IPS-18a (cell line): ENCODE results near the gene LAIR1.
"Not testable (repeated sequence)": the region's sequence is repeated elsewhere in the genome, so short reads cannot be mapped to it uniquely, and the experiment has no call there.

Experiments
- H3K27ac ChIP-seq: one replicate; pipeline ENCODE4 v1.5.1; 2013; ENCODE audit warnings: low read length
- H3K27me3 ChIP-seq: one replicate; pipeline ENCODE4 v1.6.1; 2013; ENCODE audit warnings: mild to moderate bottlenecking, low read length; ENCODE audit not compliant: control insufficient read depth, insufficient read depth
- H3K36me3 ChIP-seq: one replicate; pipeline ENCODE4 v1.6.1; 2013; ENCODE audit warnings: low read depth, low read length; ENCODE audit not compliant: control insufficient read depth
- H3K4me1 ChIP-seq: one replicate; pipeline ENCODE4 v1.6.1; 2013; ENCODE audit warnings: low read depth, low read length; ENCODE audit not compliant: control insufficient read depth
- H3K4me3 ChIP-seq: one replicate; pipeline ENCODE4 v1.5.1; 2013; ENCODE audit warnings: low read length
- H3K9ac ChIP-seq: one replicate; pipeline ENCODE4 v1.6.1; 2013; ENCODE audit warnings: mild to moderate bottlenecking, low read length, moderate library complexity
- H3K9me3 ChIP-seq: one replicate; pipeline ENCODE4 v1.6.1; 2013; ENCODE audit warnings: low read depth, low read length; ENCODE audit not compliant: control insufficient read depth

The LAIR1 gene

DNA sequence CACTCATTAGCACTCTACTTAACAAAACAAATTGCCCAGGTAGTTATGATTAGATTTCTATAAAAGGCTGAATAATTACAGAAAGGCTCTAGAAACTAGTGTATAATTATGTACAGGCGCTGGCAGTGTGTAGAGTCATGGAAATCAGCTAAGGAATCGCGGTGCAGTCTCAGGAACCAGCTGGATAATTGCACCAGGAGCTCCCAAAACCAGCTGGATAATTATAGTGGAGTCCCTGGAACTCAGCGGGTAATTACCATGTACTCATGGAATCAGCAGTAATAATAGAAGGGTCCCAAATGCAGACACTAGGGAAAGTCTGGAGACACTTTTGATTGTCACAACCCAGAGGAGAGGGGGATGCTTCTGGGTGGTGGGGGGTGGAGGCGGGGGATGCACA, 27.4 kb upstream of the LAIR1 start:
- no peak overlapping the region for H3K27ac ChIP-seq
- no peaks in the 10 kb centered on the region for H3K36me3 ChIP-seq
- H3K4me1 ChIP-seq = peaks cover 14% of the 10 kb centered on the region
- H3K4me3 ChIP-seq = no peak overlapping the region
- H3K9ac ChIP-seq = no peak overlapping the region
- peaks cover 20% of the 10 kb centered on the region for H3K27me3 ChIP-seq
- no peaks in the 10 kb centered on the region for H3K9me3 ChIP-seq

DNA sequence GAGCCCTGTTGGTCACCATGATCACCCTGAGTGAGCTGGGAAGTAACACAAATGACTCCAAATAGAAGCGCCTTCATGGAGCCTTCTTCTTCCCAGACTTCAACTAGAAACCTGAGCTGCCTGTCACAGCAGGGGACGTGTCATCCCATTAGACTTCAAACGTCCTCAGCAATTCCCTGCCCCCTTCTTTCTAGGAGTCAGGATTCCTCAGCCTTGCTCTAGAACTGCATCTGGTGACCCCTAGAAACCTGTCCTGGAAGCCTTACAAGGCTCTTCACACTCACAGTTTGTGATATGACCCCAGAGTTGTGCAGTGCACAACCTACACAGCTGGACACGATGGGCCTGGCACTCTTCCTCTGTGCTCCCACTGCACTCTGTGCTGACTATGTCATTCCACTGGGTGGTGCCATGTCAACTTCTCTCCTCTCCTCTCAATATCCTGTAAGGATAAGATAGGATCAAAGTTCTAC, 26.9 kb upstream of the LAIR1 start:
- Histone ChIP-seq H3K4me1 (peaks cover 14% of the 10 kb centered on the region), H3K27me3 (peaks cover 20% of the 10 kb centered on the region), H3K36me3 (no peaks in the 10 kb centered on the region), H3K9me3 (no peaks in the 10 kb centered on the region), H3K27ac (no peak overlapping the region), H3K9ac (no peak overlapping the region), H3K4me3 (peak overlapping the region; percentile 22)

DNA sequence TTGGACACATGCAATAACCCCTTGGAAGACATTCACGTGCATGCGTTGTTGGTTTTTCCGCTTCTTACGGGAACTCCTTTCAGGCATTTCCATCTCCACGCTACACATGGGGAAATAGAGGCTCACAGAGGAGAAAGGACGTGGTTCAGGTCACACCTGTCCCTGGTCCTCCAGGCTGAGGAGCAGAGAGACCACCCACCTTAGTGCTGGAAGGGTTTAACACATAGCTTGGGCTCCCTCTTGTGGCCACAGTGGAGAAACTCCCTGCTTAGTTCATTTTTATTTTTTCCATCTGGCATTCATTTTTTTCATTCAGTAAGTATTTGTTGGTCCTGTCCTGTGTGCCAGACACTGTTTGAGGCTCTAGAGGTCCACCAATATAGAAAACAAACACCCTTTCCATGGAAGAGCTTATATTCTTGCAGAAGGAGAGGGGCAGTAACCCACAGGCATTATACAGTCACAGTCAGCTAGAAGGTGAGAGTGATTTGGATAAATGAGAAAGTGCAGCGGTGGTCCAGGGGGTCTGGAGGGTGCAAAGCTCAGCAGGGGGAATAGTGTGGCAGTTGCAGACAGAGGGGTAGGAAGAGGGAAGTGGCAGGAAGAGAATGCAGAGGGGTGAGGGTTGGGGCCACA, 26.3 kb upstream of the LAIR1 start:
- Histone ChIP-seq H3K4me1 (peaks cover 14% of the 10 kb centered on the region), H3K36me3 (no peaks in the 10 kb centered on the region), H3K4me3 (peak overlapping the region; percentile 22), H3K9me3 (no peaks in the 10 kb centered on the region), H3K27ac (no peak overlapping the region), H3K9ac (no peak overlapping the region), H3K27me3 (peaks cover 20% of the 10 kb centered on the region)

GRCh38 chr19:54389553-54389952, 24.8 kb upstream of the LAIR1 start:
- Histone ChIP-seq H3K9me3 (no peaks in the 10 kb centered on the region), H3K27me3 (peaks cover 20% of the 10 kb centered on the region), H3K4me3 (no peak overlapping the region), H3K9ac (no peak overlapping the region), H3K36me3 (no peaks in the 10 kb centered on the region), H3K4me1 (peaks cover 14% of the 10 kb centered on the region), H3K27ac (no peak overlapping the region)

DNA sequence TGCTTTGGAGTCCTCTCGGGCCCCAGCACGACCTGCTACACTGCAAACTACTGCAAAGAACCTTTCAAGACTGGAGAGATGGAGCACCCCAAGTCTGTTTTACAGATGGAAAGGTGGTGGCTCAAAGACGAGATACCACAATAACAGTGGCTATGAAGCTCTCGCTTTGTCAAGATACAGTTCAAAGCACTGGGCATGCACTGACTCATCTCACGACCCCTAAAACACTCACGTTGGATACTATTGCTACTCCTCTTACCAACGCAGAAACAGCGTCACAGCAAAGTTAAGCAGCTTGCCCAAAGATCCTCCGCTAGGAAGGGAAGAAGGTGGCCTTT, 24.0 kb upstream of the LAIR1 start:
- H3K9ac ChIP-seq = no peak overlapping the region

DNA sequence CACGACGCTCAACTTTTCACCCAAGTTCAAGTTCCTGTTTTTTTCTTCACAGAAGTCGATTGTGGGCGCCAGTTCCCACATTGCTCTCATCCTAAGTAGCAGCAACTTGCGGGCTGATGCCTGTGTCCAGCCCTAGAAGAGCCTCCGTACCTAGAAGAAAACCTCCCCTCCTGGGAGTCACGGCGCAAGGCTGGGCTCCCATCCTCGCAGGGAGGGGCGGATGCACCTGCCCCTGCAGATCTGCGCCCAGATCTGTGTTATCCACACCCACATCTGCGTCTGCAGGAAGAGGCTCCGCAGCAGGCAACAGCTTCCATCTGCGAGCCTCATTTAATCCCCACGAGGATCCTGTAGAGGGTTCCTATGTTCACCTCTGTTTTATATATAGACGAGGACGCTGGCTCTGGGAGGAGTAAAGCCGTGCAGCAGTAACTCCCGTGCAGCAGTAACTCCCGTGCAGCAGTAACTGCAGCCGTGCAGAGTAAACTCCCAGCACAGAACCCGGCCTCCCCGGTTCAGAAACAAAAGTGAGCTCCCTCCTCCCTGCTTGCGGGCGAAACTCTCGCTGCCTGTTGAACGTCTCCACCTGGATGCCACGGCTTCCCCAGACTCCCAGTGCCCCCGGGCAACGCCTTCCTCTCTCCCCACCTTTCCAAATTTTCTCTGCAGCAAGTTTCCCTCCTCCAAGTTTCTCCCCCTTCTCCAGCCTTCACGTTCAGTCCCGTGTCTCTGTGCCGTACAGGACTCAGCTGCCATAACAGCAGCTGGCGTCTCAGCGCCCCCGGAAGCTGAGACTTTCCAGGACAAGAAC, 23.5 kb upstream of the LAIR1 start:
- Histone ChIP-seq H3K27me3 (peaks cover 20% of the 10 kb centered on the region), H3K36me3 (no peaks in the 10 kb centered on the region), H3K27ac (no peak overlapping the region), H3K9me3 (no peaks in the 10 kb centered on the region), H3K4me3 (peak overlapping the region; percentile 1), H3K9ac (no peak overlapping the region), H3K4me1 (peaks cover 14% of the 10 kb centered on the region)

More for the DNA sequence above, 24.0 kb upstream of the LAIR1 start:
- H3K9me3 ChIP-seq = no peaks in the 10 kb centered on the region
- H3K27ac ChIP-seq = no peak overlapping the region
- no peaks in the 10 kb centered on the region for H3K36me3 ChIP-seq
- peaks cover 20% of the 10 kb centered on the region for H3K27me3 ChIP-seq
- no peak overlapping the region for H3K4me3 ChIP-seq
- H3K4me1 ChIP-seq = peaks cover 14% of the 10 kb centered on the region

DNA sequence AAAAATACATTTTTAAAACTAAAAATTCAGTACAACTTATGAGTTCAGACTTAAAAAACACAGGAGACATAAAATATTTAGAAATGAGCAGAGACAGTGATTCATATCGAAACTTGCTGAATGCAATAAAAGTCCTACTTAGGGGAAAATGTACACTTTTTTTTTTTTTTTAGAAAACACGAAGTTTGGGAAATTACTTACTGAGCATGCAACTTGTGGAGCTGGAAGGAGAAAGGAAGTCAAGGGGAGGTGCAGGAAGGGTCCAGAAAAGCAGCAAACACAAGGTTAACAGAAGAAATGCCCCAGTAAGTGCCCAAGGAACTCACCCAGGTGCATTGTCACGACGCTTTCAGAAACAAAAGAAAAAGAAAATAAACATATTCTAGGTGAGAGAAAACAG, 18.6 kb upstream of the LAIR1 start:
- no peak overlapping the region for H3K9ac ChIP-seq
- peaks cover 18% of the 10 kb centered on the region for H3K27me3 ChIP-seq
- no peaks in the 10 kb centered on the region for H3K36me3 ChIP-seq
- H3K4me1 ChIP-seq = no peaks in the 10 kb centered on the region
- no peaks in the 10 kb centered on the region for H3K9me3 ChIP-seq
- no peak overlapping the region for H3K27ac ChIP-seq
- H3K4me3 ChIP-seq = no peak overlapping the region

GRCh38 chr19:54382041-54382440, 17.3 kb upstream of the LAIR1 start:
- H3K27ac ChIP-seq, H3K4me1 ChIP-seq, H3K4me3 ChIP-seq, H3K36me3 ChIP-seq, H3K9me3 ChIP-seq, H3K9ac ChIP-seq, H3K27me3 ChIP-seq: not testable (repeated sequence)

- H3K36me3 ChIP-seq = no peaks in the 10 kb centered on the region
- no peak overlapping the region for H3K9ac ChIP-seq
- H3K9me3 ChIP-seq = no peaks in the 10 kb centered on the region
- H3K27me3 ChIP-seq = peaks cover 7% of the 10 kb centered on the region
- no peak overlapping the region for H3K4me3 ChIP-seq
- no peaks in the 10 kb centered on the region for H3K4me1 ChIP-seq
- H3K27ac ChIP-seq = no peak overlapping the region
These were observed 16.2 kb upstream of the LAIR1 start for GRCh38 chr19:54380897-54381296.

- Histone ChIP-seq H3K4me1 (no peaks in the 10 kb centered on the region), H3K9ac (no peak overlapping the region), H3K27ac (no peak overlapping the region), H3K9me3 (no peaks in the 10 kb centered on the region), H3K27me3 (peaks cover 7% of the 10 kb centered on the region), H3K36me3 (no peaks in the 10 kb centered on the region), H3K4me3 (no peak overlapping the region)
These were observed 14.5 kb upstream of the LAIR1 start for GRCh38 chr19:54379187-54379678.

- H3K9ac ChIP-seq = no peak overlapping the region
- H3K4me1 ChIP-seq = no peaks in the 10 kb centered on the region
- H3K27me3 ChIP-seq = peaks cover 7% of the 10 kb centered on the region
- H3K36me3 ChIP-seq = no peaks in the 10 kb centered on the region
- H3K9me3 ChIP-seq = no peaks in the 10 kb centered on the region
- no peak overlapping the region for H3K27ac ChIP-seq
- H3K4me3 ChIP-seq = no peak overlapping the region
These were observed 12.0 kb upstream of the LAIR1 start for GRCh38 chr19:54376610-54377285.
